Stimulated activated memory B cell treated with anti-CD40 and anti-IgM and Interleukin-4, amounts not matched to agents 10 μg/mL and 1 μg/mL and 100 μg/mL, for 72 hours (primary cell): ENCODE measurements around the gene CRTC2.
"Not testable (repeated sequence)": the region's sequence is repeated elsewhere in the genome, so short reads cannot be mapped to it uniquely, and the experiment has no call there.

Experiments
- ATAC-seq: fragments of 150-1000 bp; cut with Tn5 transposase; 2 replicates; pipeline ENCODE4 v1.10.0; 2021
- H3K27ac Mint-ChIP-seq: one replicate; pipeline ENCODE4 v1.8.0; 2022; ENCODE audit warnings: mild to moderate bottlenecking, mixed read lengths
- H3K27me3 Mint-ChIP-seq: one replicate; pipeline ENCODE4 v1.8.0; 2022; ENCODE audit warnings: mixed read lengths
- H3K36me3 Mint-ChIP-seq: one replicate; pipeline ENCODE4 v1.8.0; 2022; ENCODE audit warnings: mixed read lengths
- H3K4me1 Mint-ChIP-seq: one replicate; pipeline ENCODE4 v1.8.0; 2022; ENCODE audit warnings: mixed read lengths
- H3K4me3 Mint-ChIP-seq: one replicate; pipeline ENCODE4 v1.8.0; 2022; ENCODE audit warnings: mild to moderate bottlenecking, moderate library complexity, mixed read lengths
- H3K9me3 Mint-ChIP-seq: one replicate; pipeline ENCODE4 v1.8.0; 2022; ENCODE audit warnings: mixed read lengths

Gene CRTC2

GRCh38 chr1:153958111-153958960, at the start of gene CRTC2:
TSS of gene CRTC2 (minus strand) at chr1:153958612. CDS start at chr1:153958497, 115 bp downstream.
- Mint-ChIP-seq H3K9me3 (no peaks in the 10 kb centered on the region), H3K4me3 (peak within 1 kb of the TSS; percentile 90), H3K27me3 (no peaks in the 10 kb centered on the region), H3K27ac (peak within 1 kb of the TSS; percentile 94), H3K4me1 (peaks cover 68% of the 10 kb centered on the region), H3K36me3 (peaks cover 46% of the 10 kb centered on the region)
- peak; percentile 94 for ATAC-seq

- H3K36me3 Mint-ChIP-seq = no peaks in the 10 kb centered on the region
- H3K4me1 Mint-ChIP-seq = no peaks in the 10 kb centered on the region
- no peaks in the 10 kb centered on the region for H3K9me3 Mint-ChIP-seq
- no peak for ATAC-seq
- no peak overlapping the region for H3K4me3 Mint-ChIP-seq
- H3K27me3 Mint-ChIP-seq = no peaks in the 10 kb centered on the region
- no peak overlapping the region for H3K27ac Mint-ChIP-seq
Measured at GRCh38 chr1:154006136-154006535, 47.7 kb upstream of the CRTC2 start.

GRCh38 chr1:154000420-154000819, 42.0 kb upstream of the CRTC2 start:
- Mint-ChIP-seq H3K9me3 (no peaks in the 10 kb centered on the region), H3K36me3 (peaks cover 6% of the 10 kb centered on the region), H3K27ac (no peak overlapping the region), H3K4me1 (no peaks in the 10 kb centered on the region), H3K4me3 (no peak overlapping the region), H3K27me3 (no peaks in the 10 kb centered on the region)
- no peak for ATAC-seq

- Mint-ChIP-seq H3K36me3 (peaks cover 31% of the 10 kb centered on the region), H3K4me1 (peaks cover 17% of the 10 kb centered on the region)
- H3K27me3 Mint-ChIP-seq, ATAC-seq, H3K4me3 Mint-ChIP-seq, H3K27ac Mint-ChIP-seq, H3K9me3 Mint-ChIP-seq: not testable (repeated sequence)
Measured at GRCh38 chr1:153996882-153997281, 38.5 kb upstream of the CRTC2 start.

- Mint-ChIP-seq H3K9me3 (no peaks in the 10 kb centered on the region), H3K4me3 (no peak overlapping the region), H3K36me3 (peaks cover 43% of the 10 kb centered on the region), H3K4me1 (peaks cover 26% of the 10 kb centered on the region), H3K27ac (no peak overlapping the region), H3K27me3 (no peaks in the 10 kb centered on the region)
- ATAC-seq = no peak
Measured at GRCh38 chr1:153995640-153996039, 37.2 kb upstream of the CRTC2 start.

GRCh38 chr1:153995202-153995601, 36.8 kb upstream of the CRTC2 start:
- H3K27ac Mint-ChIP-seq = no peak overlapping the region
- H3K36me3 Mint-ChIP-seq = peaks cover 46% of the 10 kb centered on the region
- H3K27me3 Mint-ChIP-seq = no peaks in the 10 kb centered on the region
- H3K4me1 Mint-ChIP-seq = peaks cover 31% of the 10 kb centered on the region
- no peaks in the 10 kb centered on the region for H3K9me3 Mint-ChIP-seq
- H3K4me3 Mint-ChIP-seq = no peak overlapping the region
- no peak for ATAC-seq

- peaks cover 43% of the 10 kb centered on the region for H3K4me1 Mint-ChIP-seq
- no peaks in the 10 kb centered on the region for H3K27me3 Mint-ChIP-seq
- H3K9me3 Mint-ChIP-seq = no peaks in the 10 kb centered on the region
- ATAC-seq = no peak
- peaks cover 46% of the 10 kb centered on the region for H3K36me3 Mint-ChIP-seq
- H3K4me3 Mint-ChIP-seq = peak overlapping the region; percentile 98
- H3K27ac Mint-ChIP-seq = peak overlapping the region; percentile 100
Measured at GRCh38 chr1:153991806-153992205, 33.4 kb upstream of the CRTC2 start.

- H3K4me3 Mint-ChIP-seq = peak overlapping the region; percentile 98
- peaks cover 46% of the 10 kb centered on the region for H3K36me3 Mint-ChIP-seq
- peak overlapping the region; percentile 100 for H3K27ac Mint-ChIP-seq
- peaks cover 49% of the 10 kb centered on the region for H3K4me1 Mint-ChIP-seq
- no peaks in the 10 kb centered on the region for H3K27me3 Mint-ChIP-seq
- no peak for ATAC-seq
- H3K9me3 Mint-ChIP-seq = no peaks in the 10 kb centered on the region
Measured at GRCh38 chr1:153991151-153991630, 32.8 kb upstream of the CRTC2 start.

- H3K27me3 Mint-ChIP-seq = no peaks in the 10 kb centered on the region
- peak; percentile 96 for ATAC-seq
- H3K27ac Mint-ChIP-seq = peak within 1 kb of the TSS; percentile 100
- peaks cover 42% of the 10 kb centered on the region for H3K36me3 Mint-ChIP-seq
- H3K4me1 Mint-ChIP-seq = peaks cover 55% of the 10 kb centered on the region
- H3K9me3 Mint-ChIP-seq = no peaks in the 10 kb centered on the region
- peak within 1 kb of the TSS; percentile 98 for H3K4me3 Mint-ChIP-seq
Measured at GRCh38 chr1:153990468-153991150, 32.2 kb upstream of the CRTC2 start, which contains the start of gene RPS27. TSS of gene RPS27 (plus strand) at chr1:153990762. CDS start at chr1:153990797, 35 bp downstream.

GRCh38 chr1:153987621-153988020, 29.2 kb upstream of the CRTC2 start:
- H3K4me1 Mint-ChIP-seq = peaks cover 61% of the 10 kb centered on the region
- no peaks in the 10 kb centered on the region for H3K27me3 Mint-ChIP-seq

GRCh38 chr1:153985941-153986761, 27.7 kb upstream of the CRTC2 start, which contains the start of gene RAB13:
TSS of gene RAB13 (minus strand) at chr1:153986339. CDS start at chr1:153986236, 103 bp downstream.
- Mint-ChIP-seq H3K4me1 (peaks cover 52% of the 10 kb centered on the region), H3K9me3 (no peaks in the 10 kb centered on the region), H3K27me3 (no peaks in the 10 kb centered on the region), H3K36me3 (peaks cover 8% of the 10 kb centered on the region), H3K4me3 (peak within 1 kb of the TSS; percentile 78), H3K27ac (peak within 1 kb of the TSS; percentile 72)
- peak; percentile 18 for ATAC-seq

More at GRCh38 chr1:153987621-153988020, 29.2 kb upstream of the CRTC2 start:
- Mint-ChIP-seq H3K4me3 (no peak overlapping the region), H3K9me3 (no peaks in the 10 kb centered on the region), H3K27ac (peak overlapping the region; percentile 72), H3K36me3 (peaks cover 23% of the 10 kb centered on the region)
- no peak for ATAC-seq

GRCh38 chr1:153985341-153985912, 27.0 kb upstream of the CRTC2 start:
- peak overlapping the region; percentile 72 for H3K27ac Mint-ChIP-seq
- H3K4me1 Mint-ChIP-seq = peaks cover 49% of the 10 kb centered on the region
- no peak for ATAC-seq
- peak overlapping the region; percentile 76 for H3K4me3 Mint-ChIP-seq
- no peaks in the 10 kb centered on the region for H3K27me3 Mint-ChIP-seq
- H3K36me3 Mint-ChIP-seq = peaks cover 1% of the 10 kb centered on the region
- H3K9me3 Mint-ChIP-seq = no peaks in the 10 kb centered on the region

- H3K4me3 Mint-ChIP-seq = no peak overlapping the region
- H3K27ac Mint-ChIP-seq = peak overlapping the region; percentile 10
- H3K4me1 Mint-ChIP-seq = peaks cover 40% of the 10 kb centered on the region
Measured at GRCh38 chr1:153984123-153984894, 25.9 kb upstream of the CRTC2 start.

GRCh38 chr1:153981735-153982134, 23.3 kb upstream of the CRTC2 start:
- not testable (repeated sequence) for H3K27me3 Mint-ChIP-seq, H3K4me3 Mint-ChIP-seq, H3K36me3 Mint-ChIP-seq, H3K9me3 Mint-ChIP-seq, H3K27ac Mint-ChIP-seq, ATAC-seq
- peaks cover 49% of the 10 kb centered on the region for H3K4me1 Mint-ChIP-seq

More at GRCh38 chr1:153984123-153984894, 25.9 kb upstream of the CRTC2 start:
- ATAC-seq = no peak
- Mint-ChIP-seq H3K36me3 (no peaks in the 10 kb centered on the region), H3K27me3 (no peaks in the 10 kb centered on the region), H3K9me3 (no peaks in the 10 kb centered on the region)
